ENCODE data around the gene UROD. TPM values are rescaled to one million over a fixed set of nuclear protein-coding genes. Genes with fewer than 3 reads are reported as not detected.

UROD gene
- total RNA-seq, 6 experiments from 2014 or later: 57.8 to 92.8 (median 71.2) TPM

DNA sequence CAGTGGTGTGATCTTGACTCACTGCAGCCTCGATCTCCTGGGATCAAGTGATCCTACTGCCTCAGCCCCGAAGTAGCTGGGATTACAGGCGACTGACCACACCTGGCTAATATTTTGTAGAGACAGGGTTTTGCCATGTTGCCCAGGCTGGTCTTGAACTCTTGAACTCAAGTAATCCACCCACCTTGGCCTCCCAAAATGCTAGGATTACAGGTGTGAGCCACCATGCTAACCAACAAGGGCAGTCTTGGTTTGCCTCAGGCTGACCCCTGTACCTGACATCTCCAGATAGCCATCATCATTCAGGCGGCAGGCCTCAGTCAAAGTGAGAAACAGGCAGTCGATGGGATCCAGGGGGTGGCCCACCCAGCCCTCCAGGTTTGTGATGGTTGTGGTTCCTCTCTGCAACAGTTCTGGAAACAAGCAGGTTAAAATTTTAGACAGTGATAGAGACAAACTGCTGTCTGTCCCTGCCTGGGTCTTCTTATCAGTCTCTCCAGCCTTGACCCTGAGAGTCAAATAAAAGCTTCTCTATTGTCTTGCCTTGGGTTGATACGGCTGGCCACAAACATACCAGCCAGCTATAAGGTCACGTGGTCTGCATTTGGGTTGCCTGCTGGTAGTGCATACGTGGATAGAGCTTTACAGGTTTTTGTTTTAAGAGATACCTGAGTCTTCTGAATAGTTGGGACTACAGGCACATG lies 26.8 kb downstream of the UROD start:
- Histone ChIP-seq H3K27ac (no peak overlapping the region), H3K4me1 (no peaks in the 10 kb centered on the region), H3K9me3 (no peaks in the 10 kb centered on the region), H3K4me3 (no peak overlapping the region), H3K36me3 (no peaks in the 10 kb centered on the region), H3K27me3 (no peaks in the 10 kb centered on the region)
- intact Hi-C loops (cut with DNase I): no loop called here
- DNase-seq (no peak), ATAC-seq (no peak)
- TF ChIP-seq, protein P1, sequence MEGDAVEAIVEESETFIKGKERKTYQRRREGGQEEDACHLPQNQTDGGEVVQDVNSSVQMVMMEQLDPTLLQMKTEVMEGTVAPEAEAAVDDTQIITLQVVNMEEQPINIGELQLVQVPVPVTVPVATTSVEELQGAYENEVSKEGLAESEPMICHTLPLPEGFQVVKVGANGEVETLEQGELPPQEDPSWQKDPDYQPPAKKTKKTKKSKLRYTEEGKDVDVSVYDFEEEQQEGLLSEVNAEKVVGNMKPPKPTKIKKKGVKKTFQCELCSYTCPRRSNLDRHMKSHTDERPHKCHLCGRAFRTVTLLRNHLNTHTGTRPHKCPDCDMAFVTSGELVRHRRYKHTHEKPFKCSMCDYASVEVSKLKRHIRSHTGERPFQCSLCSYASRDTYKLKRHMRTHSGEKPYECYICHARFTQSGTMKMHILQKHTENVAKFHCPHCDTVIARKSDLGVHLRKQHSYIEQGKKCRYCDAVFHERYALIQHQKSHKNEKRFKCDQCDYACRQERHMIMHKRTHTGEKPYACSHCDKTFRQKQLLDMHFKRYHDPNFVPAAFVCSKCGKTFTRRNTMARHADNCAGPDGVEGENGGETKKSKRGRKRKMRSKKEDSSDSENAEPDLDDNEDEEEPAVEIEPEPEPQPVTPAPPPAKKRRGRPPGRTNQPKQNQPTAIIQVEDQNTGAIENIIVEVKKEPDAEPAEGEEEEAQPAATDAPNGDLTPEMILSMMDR (IDR thresholded peaks at IDR 0.05): no peak
- no peak for TF ChIP-seq POLR2A (IDR thresholded peaks at IDR 0.05)
- 100% methylated on average over 1 of the region's 8 CpGs for WGBS (ENCODE audit: insufficient coverage, low coverage, low lambda C conversion rate, missing lambda C conversion rate)

DNA sequence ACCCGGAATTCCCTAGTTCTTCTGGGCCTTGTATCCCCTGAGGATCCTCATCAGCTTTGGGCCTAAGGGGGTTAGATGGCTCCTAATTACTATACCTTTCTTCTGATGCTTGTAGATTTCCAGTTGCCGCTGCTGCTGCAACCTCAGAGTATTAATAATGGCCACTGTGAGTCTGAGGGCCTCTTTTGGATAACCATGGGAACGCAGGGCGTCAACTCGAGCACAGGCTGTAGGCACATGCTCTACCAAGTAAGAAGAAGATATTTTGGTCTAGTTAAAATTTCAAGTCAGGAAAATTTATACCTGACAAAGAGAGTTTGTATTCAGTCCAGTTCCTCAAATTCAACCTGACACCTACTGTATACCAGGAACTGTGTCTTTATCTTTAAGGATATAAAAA lies 28.2 kb downstream of the UROD start:
- intact Hi-C loops (cut with DNase I): no loop called here
- TF ChIP-seq POLR2A (IDR thresholded peaks at IDR 0.05): no peak
- TF ChIP-seq, protein P1 (IDR thresholded peaks at IDR 0.05): no peak
- no peaks in the 10 kb centered on the region for H3K36me3 ChIP-seq
- no peak overlapping the region for H3K27ac ChIP-seq
- H3K27me3 ChIP-seq: no peaks in the 10 kb centered on the region
- no peak overlapping the region for H3K4me3 ChIP-seq
- DNase-seq (no peak), ATAC-seq (no peak)
- no peaks in the 10 kb centered on the region for H3K4me1 ChIP-seq
- 100% methylated on average over 4 of the region's 5 CpGs for WGBS (ENCODE audit: insufficient coverage, low coverage, low lambda C conversion rate, missing lambda C conversion rate)
- H3K9me3 ChIP-seq: no peaks in the 10 kb centered on the region

DNA sequence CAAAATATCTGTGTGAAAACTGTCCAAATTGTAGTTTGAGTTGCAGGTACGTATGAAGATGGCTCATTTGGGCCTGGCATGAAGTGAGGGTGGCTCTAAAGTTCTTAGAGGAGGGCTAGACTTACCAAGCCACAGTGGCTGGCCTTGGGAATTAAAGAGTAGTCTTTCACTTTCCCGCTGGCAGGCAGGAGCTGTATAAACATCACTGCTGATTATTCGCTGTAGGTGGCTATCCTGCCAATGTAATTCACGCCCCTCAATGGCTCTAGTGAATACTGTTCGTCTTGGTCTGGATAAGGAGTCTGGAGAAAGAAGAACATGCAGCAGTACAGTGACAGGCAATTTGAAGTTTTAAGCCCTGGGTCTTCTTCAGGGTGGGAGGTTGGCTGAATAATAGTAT lies 31.0 kb downstream of the UROD start:
- Histone ChIP-seq H3K27ac (no peak overlapping the region), H3K9me3 (no peaks in the 10 kb centered on the region), H3K36me3 (no peaks in the 10 kb centered on the region), H3K27me3 (no peaks in the 10 kb centered on the region), H3K4me1 (no peaks in the 10 kb centered on the region), H3K4me3 (no peak overlapping the region)
- 61% methylated on average over 3 of the region's 5 CpGs for WGBS (ENCODE audit: insufficient coverage, low coverage, low lambda C conversion rate, missing lambda C conversion rate)
- intact Hi-C loops (cut with DNase I): no loop called here
- TF ChIP-seq POLR2A (IDR thresholded peaks at IDR 0.05): no peak
- TF ChIP-seq, protein P1 (IDR thresholded peaks at IDR 0.05): no peak
- ATAC-seq (no peak), DNase-seq (no peak)

DNA sequence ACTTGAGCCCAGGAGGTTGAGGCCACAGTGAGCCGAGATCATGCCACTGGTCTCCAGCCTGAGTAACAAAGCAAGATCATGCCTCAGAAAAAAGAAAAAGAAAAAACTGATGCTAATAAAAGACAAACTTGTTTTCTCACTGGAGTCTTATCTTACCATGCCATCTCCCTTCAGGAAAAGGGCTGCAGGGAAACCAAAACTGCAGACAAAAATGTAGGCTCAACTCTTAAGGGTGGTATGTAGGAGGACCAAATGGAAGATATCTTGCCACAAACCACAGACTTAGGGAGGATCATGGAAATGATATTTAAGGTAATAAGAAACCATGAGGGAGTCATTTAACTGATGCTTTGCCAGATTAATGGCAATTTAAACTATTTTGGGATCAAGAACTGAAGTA lies 32.9 kb downstream of the UROD start:
- Histone ChIP-seq H3K4me3 (no peak overlapping the region), H3K27me3 (no peaks in the 10 kb centered on the region), H3K9me3 (no peaks in the 10 kb centered on the region), H3K4me1 (no peaks in the 10 kb centered on the region), H3K36me3 (no peaks in the 10 kb centered on the region), H3K27ac (no peak overlapping the region)
- ATAC-seq (no peak), DNase-seq (no peak)
- TF ChIP-seq POLR2A (IDR thresholded peaks at IDR 0.05): no peak
- TF ChIP-seq, protein P1 (IDR thresholded peaks at IDR 0.05): no peak
- intact Hi-C loops (cut with DNase I): no loop called here
- WGBS (ENCODE audit: insufficient coverage, low coverage, low lambda C conversion rate, missing lambda C conversion rate): 100% methylated on average over 1 of the region's 1 CpG

Measured in right lobe of liver (tissue), 6 donors.